OCI-LY1 (cell line): ENCODE data around the gene PPM1F.

Source experiments
- EZH2 ChIP-seq: fragments of 200-600 bp; sonication (generic), shearing (Covaris generic); IDR thresholded peaks from 2 replicates; pipeline ENCODE4 v1.8.0; 2017; ENCODE audit warnings: borderline replicate concordance, mixed run types, mild to moderate bottlenecking, antibody characterized with exemption, low read length, moderate library complexity, mixed read lengths
- TF ChIP-seq, protein P1 (sequence below): fragments of 200-600 bp; sonication (generic), shearing (Covaris generic); IDR thresholded peaks from 2 replicates; pipeline ENCODE4 v1.5.1; 2017; ENCODE audit warnings: mild to moderate bottlenecking, antibody characterized with exemption, low read length, moderate library complexity, mixed read lengths

DNA sequence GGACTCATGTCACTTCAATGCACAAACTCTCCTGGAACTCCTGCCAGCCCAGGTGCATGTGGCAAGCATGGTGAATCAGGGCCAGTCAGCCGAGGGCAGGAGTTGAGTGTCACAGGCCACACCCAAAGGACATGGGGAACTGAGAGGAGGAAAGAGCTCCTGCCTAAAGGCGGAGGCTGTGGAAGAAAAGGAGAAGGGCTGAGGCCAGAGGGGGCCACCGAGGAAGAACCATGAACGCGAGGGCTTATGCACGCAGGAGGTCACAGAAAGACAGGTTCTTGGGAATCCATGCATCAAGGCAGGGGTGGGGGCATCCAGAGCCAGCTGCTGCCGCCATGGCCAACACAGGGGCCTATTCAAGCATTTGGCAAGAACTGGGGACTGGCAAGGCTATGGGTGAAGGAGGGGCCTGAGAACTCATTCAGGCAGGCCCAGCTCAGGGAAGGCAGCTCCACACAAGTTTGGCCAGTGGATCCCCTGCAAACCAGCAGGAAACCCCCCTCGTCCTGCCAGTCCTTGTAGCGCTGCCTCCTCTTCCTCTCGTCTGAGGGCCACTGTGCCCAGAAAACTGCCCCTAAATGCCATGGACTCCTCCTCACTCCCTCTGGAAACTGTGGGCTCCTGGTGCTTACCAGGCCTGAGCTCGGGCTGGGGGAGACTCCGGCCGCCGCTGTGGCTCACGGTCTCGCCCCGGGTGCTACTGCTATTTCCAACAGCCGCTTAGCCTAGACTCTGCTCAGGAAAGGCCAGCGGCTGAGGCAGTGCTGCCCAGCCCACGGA is 15.4 kb downstream of the PPM1F start:
- TF ChIP-seq, protein P1, sequence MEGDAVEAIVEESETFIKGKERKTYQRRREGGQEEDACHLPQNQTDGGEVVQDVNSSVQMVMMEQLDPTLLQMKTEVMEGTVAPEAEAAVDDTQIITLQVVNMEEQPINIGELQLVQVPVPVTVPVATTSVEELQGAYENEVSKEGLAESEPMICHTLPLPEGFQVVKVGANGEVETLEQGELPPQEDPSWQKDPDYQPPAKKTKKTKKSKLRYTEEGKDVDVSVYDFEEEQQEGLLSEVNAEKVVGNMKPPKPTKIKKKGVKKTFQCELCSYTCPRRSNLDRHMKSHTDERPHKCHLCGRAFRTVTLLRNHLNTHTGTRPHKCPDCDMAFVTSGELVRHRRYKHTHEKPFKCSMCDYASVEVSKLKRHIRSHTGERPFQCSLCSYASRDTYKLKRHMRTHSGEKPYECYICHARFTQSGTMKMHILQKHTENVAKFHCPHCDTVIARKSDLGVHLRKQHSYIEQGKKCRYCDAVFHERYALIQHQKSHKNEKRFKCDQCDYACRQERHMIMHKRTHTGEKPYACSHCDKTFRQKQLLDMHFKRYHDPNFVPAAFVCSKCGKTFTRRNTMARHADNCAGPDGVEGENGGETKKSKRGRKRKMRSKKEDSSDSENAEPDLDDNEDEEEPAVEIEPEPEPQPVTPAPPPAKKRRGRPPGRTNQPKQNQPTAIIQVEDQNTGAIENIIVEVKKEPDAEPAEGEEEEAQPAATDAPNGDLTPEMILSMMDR, result no peak
- no peak for TF ChIP-seq EZH2
